Stomach (tissue), 4 donors: Measurements from ENCODE around the gene RRBP1.

Experiments
- CTCF ChIP-seq, 7 experiments: fragments of 450-650 bp in 4 of 7; fragments of 200-600 bp in 3 of 7; sonication (generic) in 3 of 7; IDR thresholded peaks; one replicate each; pipeline ENCODE4 v1.5.1; 2016 to 2019; ENCODE audit warnings: antibody characterized with exemption in 7 of 7, control low read depth in 2 of 7, mild to moderate bottlenecking in 1 of 7
- POLR2A ChIP-seq, 4 donors: fragments of 450-650 bp; IDR thresholded peaks; one replicate each; pipeline ENCODE4 v1.6.1; 2016; ENCODE audit warnings: antibody characterized with exemption in 4 of 4, control low read depth in 2 of 4, mild to moderate bottlenecking in 1 of 4, moderate library complexity in 1 of 4
- POLR2AphosphoS5 ChIP-seq, 3 donors: sonication (generic); formaldehyde crosslinking; IDR thresholded peaks; one replicate each; pipeline ENCODE4 v1.6.1; 2016; ENCODE audit warnings: antibody characterized with exemption in 3 of 3

DNA sequence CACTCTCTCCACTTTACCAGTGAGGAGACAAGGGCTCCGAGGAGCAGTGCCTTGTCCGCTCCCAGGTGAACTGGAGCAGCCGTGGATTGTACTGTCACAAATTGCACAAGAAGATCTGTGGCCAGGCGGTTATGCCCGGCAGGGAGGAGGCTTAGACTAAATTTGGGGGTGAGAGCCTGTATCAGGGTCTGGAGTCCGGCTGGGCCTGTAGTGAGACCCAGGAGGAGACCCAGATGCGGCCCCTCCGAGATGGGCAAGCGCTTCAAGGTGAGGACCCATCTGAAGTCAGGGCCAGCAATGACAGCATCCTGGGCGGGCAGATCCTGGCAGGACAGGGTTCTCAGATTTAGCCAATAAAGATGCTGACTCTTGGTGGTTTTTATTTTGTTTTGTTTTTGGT lies 45.3 kb upstream of the RRBP1 start:
- no peak for TF ChIP-seq CTCF (IDR thresholded peaks at IDR 0.05)
- no peak for TF ChIP-seq POLR2A (IDR thresholded peaks at IDR 0.05)
- no peak for TF ChIP-seq POLR2AphosphoS5 (IDR thresholded peaks at IDR 0.05)
